GM12865 (cell line): Measurements from ENCODE around the gene IL31RA.
"Not testable (repeated sequence)": the region's sequence is repeated elsewhere in the genome, so short reads cannot be mapped to it uniquely, and the experiment has no call there.

Source experiments
- DNase-seq: peaks from one replicate; pipeline ENCODE4 v3.0.0; 2010; ENCODE audit warnings: low read depth
- H3K4me3 ChIP-seq: 2 replicates; pipeline ENCODE4 v1.5.1; 2011; ENCODE audit warnings: mild to moderate bottlenecking, low read depth, low read length, control low read depth
- CTCF ChIP-seq: IDR thresholded peaks from 2 replicates; pipeline ENCODE4 v1.5.1; 2011; ENCODE audit warnings: low read length, control low read depth, low read depth, inconsistent platforms; ENCODE audit not compliant: insufficient read depth; ENCODE audit errors: missing control alignments

Gene IL31RA

GRCh38 chr5:55850839-55851674 is at the start of gene IL31RA:
IL31RA (plus strand) TSS chr5:55851357; CDS start chr5:55851571, 214 bp downstream.
- TF ChIP-seq CTCF = no peak
- no peak for DNase-seq
- H3K4me3 ChIP-seq = no peak within 1 kb of the TSS

- not testable (repeated sequence) for DNase-seq
These were observed 42.3 kb upstream of the IL31RA start for GRCh38 chr5:55808814-55809213.

GRCh38 chr5:55815939-55816338 is 35.2 kb upstream of the IL31RA start:
- DNase-seq, H3K4me3 ChIP-seq: not testable (repeated sequence)

More at GRCh38 chr5:55808814-55809213, 42.3 kb upstream of the IL31RA start:
- H3K4me3 ChIP-seq = not testable (repeated sequence)

- no peak for DNase-seq
- H3K4me3 ChIP-seq = no peak overlapping the region
- TF ChIP-seq CTCF = no peak
These were observed 34.8 kb upstream of the IL31RA start for GRCh38 chr5:55816342-55816741.

GRCh38 chr5:55817030-55817429 is 34.1 kb upstream of the IL31RA start:
- TF ChIP-seq CTCF = no peak
- no peak for DNase-seq
- no peak overlapping the region for H3K4me3 ChIP-seq

- DNase-seq = no peak
- no peak overlapping the region for H3K4me3 ChIP-seq
- no peak for TF ChIP-seq CTCF
These were observed 30.7 kb upstream of the IL31RA start for GRCh38 chr5:55820488-55820887.

- no peak overlapping the region for H3K4me3 ChIP-seq
- DNase-seq = no peak
- no peak for TF ChIP-seq CTCF
These were observed 29.2 kb upstream of the IL31RA start for GRCh38 chr5:55821731-55822512.
